ENCODE data around the gene MYMK.
A peak's percentile ranks its signal among the peaks of the same experiment; 100 is the strongest.

MYMK gene

DNA sequence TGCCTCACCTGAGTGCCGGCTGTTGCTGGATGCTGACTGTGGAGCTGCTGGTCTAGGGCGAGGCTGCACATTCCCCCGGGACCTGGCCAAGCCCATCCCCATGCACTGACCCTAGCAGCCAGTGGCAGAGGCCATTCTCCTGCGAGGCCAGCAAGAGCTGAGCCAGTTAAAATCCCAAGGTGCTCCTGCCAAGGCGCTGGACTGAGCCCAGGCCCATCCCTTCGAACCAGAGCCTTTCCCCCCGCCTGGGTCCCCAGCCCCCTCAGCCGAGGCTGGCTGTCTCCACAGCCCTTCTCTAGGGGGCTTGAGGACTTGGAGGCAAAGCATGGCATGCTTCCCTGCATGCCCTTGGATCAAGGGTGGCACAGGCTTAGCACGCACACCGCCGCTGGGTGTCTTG, 11.3 kb upstream of the MYMK start:
- DNase-seq (ENCODE audit: low read depth in 2 of 3, low spot score in 2 of 3) = no peak

DNA sequence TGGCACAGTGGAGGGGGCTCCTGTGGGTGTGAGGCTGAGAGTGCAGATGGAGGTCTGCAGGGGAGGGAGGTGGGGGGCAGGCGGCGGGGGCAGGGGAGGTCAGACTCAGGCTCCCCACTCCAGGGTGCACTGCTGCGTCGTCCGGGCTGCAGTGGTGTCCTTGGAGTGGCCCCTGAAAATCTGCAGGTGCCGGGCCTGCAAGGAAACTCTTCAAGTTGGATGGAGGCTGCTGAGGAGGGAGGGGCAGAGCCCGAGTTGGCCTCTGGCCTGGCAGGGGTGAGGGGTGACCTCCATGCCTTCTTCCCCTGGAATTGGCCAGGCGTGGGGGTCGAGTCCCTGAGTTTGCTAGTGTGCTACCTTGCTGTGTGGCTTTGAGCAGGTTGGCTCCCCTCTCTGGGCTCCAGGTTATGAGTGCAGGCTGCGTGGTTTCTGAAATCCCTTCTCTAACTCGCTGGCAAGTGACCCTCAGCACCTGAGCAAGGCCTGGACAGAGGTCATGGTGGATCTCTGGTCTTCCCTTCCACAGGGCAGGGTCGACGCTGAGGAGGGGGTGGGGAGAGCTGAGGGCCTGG, 10.6 kb upstream of the MYMK start:
- DNase-seq (ENCODE audit: low read depth in 2 of 3, low spot score in 2 of 3) = no peak

DNA sequence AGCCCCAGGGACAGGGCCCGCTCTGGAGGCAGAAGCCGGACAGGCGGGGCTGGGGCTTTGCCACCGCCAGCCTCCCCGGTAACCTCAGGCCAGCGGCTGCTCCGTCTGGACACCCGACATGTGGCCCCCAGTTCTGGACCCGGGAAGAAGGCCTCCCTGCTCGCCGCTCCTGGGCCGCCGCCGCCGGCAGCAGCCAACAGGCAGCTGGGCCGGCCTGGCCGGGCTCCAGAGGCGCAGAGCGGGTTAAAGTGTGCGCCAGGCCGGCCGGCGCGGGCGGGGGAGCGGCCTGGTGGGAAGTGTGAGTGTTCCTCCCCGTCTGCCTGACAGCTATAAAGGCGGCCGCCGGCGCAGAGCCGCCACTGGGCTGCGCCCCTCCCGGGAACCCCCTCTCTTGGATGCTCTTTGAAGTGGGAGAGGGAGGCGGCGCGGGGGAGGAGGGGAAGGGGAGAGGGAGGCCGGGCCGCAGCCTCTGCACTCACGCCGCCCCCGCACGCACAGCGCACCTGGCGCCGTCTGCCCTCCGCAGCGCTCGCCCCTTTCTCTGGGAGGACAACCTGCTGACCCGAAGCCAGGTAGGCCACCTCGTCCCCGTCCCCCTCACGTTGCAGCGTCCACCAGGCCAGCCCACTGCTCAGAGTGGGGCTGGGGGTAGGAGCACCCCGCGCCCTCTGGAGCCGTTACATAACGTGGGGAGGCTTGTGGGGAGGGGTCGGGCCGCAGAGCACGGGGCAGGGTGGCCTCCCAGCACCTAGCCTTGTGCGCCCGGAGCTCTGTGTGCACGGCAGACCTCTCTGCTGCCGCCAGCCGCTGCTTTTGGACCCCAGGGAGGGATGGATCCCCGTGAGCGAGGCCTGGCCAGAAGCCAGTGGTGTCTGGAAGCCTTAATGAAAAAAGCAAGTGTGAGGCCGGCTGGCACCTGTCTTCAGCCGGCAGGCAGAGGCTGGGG, 9.9 kb upstream of the MYMK start, which contains the start of gene ADAMTSL2:
ADAMTSL2 (plus strand) TSS at position 359 of the 946 bp plus-strand sequence. CDS start 2,009 bp downstream, outside the sequence.
- DNase-seq (ENCODE audit: low read depth in 2 of 3, low spot score in 2 of 3) = peak in 1 of 3 experiments; percentile 12

DNA sequence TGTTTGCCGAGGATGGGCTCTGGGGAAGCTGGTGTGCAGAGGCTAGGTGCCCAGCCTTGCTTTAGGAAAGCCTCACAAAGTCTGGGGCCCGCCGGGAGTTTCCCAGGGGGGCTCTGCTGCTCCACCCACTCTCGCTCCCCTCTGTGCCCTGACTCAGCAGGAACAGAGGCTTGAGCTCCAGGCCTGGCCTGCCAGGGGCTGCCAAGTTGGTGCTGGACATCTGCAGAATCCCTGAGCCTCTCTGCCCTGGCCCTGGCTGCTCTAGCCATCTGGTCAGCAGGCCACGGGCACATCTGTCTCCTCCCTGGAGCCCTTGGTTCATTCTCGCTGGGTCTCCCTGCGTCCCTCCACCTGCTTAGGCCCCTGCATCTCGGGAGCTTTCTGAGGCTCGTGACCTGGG, 9.1 kb upstream of the MYMK start:
- DNase-seq (ENCODE audit: low read depth in 2 of 3, low spot score in 2 of 3) = no peak

DNA sequence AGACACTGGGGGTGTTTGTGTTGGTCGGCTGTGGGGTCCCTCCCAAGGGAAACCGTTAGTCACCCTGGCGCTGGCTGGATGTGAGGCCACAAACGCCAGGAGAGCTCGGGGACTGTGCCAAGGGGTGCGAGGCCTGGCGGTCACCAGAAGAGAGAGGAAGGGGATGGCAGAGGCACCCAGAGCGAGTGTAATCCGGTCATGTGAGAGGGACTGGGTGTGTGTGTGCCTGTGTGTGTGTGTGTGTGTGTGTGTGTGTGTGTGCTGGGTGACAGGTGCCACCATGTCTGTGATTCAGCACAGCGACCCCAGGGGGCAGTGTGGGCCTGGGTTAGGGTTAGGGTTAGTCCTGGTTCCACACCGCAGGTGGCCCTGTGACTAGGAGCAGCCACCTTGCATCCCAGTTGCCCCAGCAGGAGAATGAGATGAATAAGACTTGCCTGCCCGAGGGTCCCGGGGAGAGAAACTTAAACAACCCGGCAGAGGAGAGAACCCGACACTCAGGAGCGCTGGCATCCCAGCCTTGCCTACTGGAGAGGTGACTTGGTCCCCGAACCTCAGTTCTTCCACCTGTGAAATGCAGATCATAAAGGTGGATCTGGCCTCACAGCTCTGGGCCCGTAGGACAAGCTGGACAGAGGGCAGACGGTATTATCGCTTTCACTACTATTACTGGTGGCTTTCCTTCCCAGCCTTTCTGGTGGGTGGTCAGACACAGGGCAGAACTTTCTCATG, 8.3 kb upstream of the MYMK start:
- peak; percentile 36 to 41 (median 37) for DNase-seq (ENCODE audit: low read depth in 2 of 3, low spot score in 2 of 3)

DNA sequence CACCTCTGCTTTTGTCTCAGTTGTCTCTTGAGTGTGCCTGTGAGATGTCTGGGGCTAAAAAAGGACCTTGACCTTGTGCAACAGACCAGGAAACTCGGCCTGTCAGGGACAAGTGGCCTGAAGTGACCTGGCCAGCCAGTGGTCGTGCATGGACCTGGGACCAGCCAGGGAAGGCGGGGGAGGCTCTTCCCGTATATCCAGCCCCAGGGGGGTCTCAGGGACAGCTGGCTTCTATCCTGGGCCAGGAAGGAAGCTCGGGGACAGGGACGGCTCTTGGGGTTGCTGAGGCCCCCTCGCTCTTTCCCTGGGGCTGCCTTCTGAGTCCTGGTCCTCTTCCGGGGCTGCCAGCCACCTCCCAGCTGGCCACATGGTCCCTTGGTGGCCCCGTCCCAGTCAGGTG, 6.5 kb upstream of the MYMK start:
- no peak for DNase-seq (ENCODE audit: low read depth in 2 of 3, low spot score in 2 of 3)

DNA sequence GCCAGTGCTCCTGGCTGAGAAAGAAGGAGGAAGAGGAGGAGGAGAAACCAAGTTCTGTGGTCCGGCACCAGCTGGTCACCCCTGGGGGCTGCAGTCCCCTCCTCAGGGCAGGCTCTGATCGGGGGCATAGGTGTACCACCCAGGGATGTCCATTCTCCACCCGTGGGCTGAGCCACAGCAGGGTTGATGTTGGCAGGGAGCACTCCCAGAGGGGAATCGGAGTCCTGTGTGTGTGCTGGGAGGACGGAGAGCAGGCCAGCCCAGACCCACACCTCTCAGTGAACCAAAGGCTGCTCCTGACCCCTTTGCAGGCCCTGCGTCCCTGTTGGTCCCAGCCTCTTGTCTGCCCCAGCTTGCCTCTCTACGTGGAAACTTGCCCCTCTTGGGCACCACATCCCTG, 5.1 kb upstream of the MYMK start:
- DNase-seq (ENCODE audit: low read depth in 2 of 3, low spot score in 2 of 3) = no peak

DNA sequence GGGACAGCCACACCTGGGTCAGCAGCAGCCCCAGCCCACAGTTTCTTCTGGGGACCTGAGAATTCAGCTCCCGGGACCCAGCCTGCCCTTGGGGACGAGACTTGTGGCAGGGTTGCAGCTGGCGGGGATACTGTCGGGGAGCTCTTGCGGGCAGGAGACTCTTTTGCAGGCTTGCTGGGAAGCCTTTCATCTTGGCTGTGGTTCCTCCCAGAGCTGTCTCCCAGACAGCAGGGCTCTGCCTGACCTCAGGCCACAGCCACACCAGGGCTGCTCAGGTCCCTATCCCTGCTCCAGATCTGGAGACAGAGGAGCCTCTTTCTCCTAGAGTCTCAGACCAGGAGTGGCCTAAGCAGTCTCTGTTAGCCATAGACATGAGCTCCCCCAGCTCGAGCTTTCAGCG, 4.7 kb upstream of the MYMK start:
- no peak for DNase-seq (ENCODE audit: low read depth in 2 of 3, low spot score in 2 of 3)

DNA sequence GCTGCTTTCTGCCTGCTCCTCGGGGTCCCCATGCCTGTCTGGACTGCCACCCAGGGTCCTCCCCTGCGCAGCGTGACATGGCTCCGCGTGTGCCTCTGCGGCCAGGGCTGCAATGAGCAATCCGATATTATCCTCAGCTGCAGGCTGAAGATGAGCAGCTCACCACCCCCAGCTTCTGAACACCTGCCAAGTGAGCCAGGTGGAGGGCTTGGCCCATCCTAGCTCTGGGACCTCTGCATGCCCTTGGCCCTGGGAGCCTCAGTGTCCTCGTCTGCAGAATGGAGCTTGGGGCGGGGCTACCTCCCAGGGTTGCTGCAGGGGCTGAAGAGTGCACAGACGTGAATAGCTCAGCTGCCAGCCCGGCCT, 4.1 kb upstream of the MYMK start:
- no peak for DNase-seq (ENCODE audit: low read depth in 2 of 3, low spot score in 2 of 3)

DNA sequence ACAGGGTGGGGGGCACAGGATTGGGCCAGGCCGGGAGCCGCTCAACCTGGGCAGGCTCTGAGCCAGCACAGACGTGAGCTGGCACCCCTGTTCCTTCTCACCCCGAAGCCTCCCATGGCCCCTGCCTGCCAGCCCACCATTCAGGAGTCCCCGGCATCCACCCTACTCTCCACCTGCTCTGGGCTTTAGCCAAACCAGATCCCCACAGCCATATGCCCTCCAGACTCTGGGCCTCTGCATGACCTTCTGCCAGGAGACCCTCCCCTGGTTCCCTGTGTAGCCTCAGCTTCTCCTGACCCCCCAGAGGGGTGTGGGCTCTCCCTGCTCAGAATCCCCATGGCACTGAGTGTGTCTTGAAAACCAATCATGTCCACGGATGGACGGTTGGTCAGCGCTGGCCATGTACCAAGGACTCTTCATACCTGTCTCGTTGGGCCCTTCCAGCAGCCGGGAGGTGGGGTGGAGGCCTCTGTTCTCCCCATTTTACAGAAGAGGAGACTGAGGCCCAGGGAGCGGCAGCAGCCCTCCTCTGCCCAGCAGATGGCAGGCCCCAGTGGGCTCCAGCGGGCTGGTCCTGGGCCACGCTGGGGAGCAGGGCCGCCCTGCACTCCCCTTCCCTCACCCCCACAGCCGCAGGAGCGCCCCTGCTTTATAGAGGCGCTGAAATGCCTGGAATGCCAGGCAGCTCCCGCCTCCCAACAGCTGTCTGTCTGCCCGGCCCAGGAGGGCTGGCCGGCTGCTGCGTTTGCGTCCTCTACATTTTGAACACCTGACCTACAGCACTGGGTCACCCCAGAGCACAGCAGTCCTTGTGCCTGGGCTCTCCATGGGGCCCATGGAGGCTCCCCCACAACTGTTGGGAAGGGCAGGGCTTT, 3.5 kb upstream of the MYMK start:
- DNase-seq (ENCODE audit: low read depth in 2 of 3, low spot score in 2 of 3) = no peak

DNA sequence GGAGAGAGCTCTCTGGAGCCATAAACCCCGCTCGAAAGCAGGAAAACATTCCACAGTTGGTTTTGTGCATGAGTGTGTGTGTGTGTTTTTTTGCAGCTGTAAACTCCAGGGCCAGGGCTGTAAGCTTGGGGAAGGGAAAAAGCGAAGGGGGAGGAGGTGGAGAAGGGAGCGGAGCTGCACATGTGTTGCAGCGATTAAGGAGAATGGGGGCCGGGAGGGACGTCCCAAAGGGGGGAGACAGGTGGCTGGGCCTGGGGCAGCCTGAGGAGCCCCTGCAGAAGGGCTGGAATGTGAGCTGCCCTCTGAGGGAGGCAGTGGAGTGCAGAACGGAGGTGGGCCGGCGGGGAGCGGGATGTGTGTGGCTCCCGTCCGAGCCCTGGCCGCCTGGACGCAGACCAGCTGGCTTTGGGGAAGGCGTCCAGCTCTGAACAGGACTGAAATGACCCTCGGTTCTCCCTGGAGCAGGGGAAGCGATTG, 2.7 kb upstream of the MYMK start:
- no peak for DNase-seq (ENCODE audit: low read depth in 2 of 3, low spot score in 2 of 3)

DNA sequence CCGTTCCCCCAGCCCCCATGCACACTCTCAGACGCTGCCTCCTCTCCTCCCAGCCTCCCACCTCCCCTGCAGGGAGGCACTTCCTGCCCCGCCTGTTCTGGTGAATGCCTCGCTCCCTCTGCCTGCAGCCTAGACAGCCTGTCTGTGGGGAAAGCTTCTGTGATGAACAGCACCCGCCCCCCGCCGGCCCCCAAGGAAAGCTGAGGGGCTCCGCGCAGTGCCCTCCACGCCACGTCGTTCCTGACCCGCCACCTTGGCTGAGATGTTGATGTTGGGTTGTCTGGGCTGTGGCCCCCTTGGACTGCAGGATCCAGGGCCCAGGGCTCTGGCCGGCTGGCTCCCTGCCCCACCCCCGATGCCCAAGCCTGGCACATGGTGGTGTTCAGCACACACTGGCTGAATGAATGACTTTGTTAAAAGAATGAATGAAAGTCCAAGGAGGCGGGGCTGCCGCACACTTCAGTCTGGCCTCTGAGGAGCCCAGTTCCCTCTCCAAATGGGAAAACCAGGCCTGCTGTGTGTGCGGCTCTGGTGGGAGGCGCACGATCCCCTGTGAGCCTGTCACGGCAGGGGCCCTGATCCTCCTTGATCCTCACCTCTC, 2.1 kb upstream of the MYMK start:
- no peak for DNase-seq (ENCODE audit: low read depth in 2 of 3, low spot score in 2 of 3)

DNA sequence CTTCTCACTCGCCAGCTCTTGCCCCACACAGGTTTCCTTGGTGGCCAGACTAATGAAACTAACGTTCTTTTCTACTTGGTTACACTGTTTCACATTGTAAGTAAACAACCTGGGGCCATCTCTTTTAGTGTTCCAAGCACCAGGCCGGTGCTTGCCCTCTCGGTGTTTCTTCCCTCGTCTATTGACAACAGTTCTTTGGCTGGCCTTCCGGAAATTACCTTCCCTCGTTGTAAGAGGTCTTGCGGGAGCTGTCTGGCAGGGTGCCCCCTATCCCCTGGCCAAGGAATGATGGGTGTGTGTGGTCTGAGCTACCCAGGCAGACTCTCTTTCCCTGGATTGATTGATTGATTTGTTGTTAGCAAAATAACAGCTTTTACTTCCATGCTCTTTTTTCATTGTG, 918 bp upstream of the MYMK start:
- DNase-seq (ENCODE audit: low read depth in 2 of 3, low spot score in 2 of 3) = no peak

DNA sequence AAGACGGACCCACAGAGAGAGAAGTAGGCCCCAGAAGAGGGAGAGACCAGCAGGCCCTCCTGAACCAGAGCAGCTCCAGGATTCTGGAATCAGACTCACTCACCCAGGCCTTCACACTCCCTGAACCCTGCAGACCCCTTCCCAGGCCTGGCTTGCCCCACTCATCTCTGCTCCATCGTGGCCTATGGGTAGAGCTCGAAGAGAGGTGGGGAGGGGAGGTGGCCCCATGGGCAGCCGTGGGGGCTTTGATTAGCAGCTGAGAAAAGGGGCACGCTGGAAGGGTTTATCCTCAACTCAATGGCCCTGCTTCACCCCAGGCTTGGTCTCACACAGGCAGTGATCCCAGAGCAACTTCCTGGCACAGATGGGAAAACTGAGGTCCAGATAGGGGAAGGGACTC, 613 bp downstream of the MYMK start:
- DNase-seq (ENCODE audit: low read depth in 2 of 3, low spot score in 2 of 3) = no peak

DNA sequence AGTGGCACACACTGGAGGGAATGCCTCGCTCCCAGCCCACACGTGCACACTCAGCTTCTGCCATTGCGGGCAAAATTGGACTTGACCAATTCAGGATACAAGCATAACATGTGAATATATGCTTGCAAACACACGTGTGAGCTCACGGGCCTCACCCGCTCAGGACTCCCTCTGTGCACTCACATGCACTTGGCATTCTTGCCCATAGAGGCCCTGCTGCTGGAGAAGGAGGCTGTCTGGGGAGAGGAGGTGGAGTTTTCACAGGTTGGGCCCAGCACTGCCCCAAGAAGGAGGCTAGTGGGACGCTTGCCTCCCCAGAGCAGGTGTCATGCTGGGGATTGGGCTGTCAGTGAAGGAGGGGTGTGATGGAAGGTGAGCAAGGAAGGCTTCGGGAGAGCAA, 1.7 kb downstream of the MYMK start:
- DNase-seq (ENCODE audit: low read depth in 2 of 3, low spot score in 2 of 3) = no peak

DNA sequence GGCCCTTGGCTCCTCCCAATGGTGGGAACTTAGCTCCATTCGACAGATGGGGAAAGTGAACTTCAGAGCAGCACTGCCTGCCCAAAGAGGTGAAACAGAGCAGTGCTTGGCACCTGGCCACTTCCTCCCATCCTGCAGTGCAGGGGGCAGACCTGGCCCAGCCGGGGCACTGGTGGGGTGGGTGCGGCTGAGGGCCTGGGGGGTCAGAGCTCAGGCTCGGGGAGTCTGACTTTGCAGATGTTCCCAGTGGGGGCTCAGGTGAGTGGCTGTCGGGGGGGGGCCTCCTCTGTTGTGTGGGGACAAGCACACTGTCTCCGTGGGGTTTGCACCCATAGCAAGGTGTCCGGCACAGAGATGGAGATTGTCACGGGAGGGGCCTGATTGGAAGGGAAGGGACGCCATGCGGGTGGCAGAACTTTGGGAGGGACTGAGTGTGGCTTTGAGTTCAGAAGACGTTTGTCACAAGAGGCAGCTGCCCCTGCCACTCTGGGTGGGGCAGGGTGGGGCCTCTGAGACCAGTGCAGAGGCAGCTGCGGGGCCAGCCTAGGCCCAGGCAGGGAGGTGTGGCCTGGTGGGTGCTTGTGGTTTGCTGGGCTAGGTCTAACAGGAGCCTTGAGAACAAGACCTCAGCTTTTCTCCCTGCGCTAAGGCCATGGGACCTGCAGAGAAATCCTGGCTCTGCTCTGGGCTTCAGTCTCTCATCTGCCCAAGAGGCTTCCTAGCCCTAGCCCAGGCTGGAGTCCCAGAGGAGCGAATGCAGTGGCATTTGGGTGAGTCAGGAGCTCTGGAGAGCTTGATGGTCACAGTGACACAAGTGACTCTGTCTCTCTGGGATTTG, 2.5 kb downstream of the MYMK start:
- no peak for DNase-seq (ENCODE audit: low read depth in 2 of 3, low spot score in 2 of 3)

DNA sequence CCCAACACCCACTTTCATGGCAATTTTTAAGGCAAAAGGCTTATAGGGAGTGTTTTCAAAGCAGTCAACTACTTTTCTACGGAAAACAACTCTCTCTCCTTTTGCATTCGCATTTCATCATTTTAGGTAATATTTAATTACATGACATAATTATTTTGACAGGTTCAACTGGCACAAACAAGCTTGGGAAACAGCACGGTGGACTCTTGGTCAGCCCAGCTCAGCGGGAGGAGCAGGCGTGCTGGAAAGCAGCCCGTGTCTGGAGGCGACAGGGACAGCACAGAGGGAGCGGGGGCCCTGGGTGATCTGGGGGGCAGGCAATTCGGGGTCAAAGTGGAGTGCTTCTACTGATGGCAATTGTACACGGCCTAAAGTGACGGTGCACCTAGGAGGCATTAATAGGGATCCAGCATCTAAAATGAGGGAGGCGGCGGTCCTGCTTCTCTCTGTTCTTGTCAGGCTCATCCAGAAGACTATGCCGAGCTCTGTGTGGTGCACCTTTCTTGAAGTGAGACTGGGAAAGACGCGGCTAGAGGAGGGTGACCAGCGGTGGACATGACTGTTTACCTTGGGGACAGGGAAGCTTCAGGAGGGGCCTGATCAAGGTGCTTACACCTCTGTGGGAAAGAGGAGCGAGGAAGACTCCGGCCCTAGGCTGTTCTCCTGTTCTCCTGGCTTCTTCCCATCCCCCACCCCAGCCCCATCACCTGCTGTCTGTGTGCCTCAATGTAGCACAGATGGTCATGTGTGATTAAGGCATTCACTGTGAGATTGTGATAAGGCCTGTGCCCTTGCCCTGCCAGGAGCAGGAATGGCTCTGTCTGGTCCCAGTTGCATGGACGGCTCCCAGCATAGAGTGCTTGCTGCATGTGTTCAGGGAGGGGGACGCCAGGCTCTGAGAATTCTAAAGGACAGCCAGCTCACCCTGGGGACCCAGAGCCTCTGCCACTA, 3.4 kb downstream of the MYMK start:
- no peak for DNase-seq (ENCODE audit: low read depth in 2 of 3, low spot score in 2 of 3)

DNA sequence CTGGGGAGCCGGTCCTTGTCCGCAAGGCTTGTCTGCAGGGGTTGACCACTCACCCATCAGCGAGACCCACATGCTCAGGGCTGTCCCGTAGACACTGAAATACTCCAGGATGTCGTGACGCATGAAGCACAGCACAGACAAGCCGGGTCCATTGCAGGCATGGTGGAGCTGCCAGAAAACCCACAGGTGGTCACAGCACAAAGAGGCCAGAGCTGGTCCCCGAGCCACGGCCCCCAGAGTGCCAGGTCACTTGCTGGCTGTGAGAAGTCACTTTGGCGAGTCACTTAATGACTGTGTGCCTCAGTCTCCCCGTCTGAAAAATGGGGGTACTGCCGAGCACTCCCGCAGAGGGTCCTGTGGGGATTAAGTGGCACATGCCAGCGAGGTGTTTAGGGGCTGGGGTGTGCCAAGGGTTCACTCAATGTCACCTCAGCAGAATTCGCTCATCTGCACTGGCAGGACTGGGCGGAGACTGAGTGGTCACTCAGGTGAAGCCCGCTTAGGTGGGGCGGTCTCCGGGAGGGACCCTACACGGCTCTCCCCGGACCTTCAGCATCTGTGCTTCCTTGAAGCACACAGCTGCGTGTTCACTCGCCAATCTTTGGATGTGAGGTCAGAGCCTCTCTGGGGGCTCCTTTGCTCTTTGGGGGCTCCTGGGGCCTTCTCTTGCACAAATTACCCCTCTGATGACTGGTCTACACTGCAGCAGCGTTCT, 4.5 kb downstream of the MYMK start:
- DNase-seq (ENCODE audit: low read depth in 2 of 3, low spot score in 2 of 3) = no peak
